GM12872 (cell line): ENCODE data around the gene ISL1.

Experiments
- TF ChIP-seq, protein P1 (sequence below): IDR thresholded peaks from 3 replicates; pipeline ENCODE4 v1.5.1; 2011; ENCODE audit warnings: low read depth, mild to moderate bottlenecking, low read length, moderate library complexity; ENCODE audit not compliant: insufficient read depth

ISL1 gene

DNA sequence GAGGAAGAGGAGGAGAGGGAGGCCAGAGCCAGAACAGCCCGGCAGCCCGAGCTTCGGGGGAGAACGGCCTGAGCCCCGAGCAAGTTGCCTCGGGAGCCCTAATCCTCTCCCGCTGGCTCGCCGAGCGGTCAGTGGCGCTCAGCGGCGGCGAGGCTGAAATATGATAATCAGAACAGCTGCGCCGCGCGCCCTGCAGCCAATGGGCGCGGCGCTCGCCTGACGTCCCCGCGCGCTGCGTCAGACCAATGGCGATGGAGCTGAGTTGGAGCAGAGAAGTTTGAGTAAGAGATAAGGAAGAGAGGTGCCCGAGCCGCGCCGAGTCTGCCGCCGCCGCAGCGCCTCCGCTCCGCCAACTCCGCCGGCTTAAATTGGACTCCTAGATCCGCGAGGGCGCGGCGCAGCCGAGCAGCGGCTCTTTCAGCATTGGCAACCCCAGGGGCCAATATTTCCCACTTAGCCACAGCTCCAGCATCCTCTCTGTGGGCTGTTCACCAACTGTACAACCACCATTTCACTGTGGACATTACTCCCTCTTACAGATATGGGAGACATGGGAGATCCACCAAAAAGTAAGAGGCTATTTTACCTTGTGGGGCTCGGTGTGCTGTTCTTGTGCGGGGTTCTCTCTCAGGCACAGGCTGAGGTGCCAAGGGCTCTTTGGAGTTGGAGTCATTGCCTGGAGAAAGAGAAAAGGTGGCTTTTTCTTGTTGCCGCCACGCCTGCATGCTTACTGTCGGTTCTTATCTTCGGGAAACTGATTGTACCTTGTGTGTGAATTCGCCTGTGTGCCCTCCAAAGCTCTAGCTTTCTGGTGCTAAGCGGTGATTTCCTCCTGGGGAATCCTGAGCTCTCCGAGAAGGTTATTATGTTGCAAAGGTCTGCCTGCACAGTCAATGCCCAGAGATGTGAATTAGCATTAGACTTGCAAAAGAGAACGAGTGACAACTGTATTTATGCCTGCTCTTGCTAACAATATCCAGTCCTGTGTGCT is at the start of gene ISL1:
Gene ISL1 (plus strand): TSS at position 318 of the 991 bp plus-strand sequence. CDS start 224 bp downstream, at position 542.
- TF ChIP-seq, protein P1, sequence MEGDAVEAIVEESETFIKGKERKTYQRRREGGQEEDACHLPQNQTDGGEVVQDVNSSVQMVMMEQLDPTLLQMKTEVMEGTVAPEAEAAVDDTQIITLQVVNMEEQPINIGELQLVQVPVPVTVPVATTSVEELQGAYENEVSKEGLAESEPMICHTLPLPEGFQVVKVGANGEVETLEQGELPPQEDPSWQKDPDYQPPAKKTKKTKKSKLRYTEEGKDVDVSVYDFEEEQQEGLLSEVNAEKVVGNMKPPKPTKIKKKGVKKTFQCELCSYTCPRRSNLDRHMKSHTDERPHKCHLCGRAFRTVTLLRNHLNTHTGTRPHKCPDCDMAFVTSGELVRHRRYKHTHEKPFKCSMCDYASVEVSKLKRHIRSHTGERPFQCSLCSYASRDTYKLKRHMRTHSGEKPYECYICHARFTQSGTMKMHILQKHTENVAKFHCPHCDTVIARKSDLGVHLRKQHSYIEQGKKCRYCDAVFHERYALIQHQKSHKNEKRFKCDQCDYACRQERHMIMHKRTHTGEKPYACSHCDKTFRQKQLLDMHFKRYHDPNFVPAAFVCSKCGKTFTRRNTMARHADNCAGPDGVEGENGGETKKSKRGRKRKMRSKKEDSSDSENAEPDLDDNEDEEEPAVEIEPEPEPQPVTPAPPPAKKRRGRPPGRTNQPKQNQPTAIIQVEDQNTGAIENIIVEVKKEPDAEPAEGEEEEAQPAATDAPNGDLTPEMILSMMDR, result no peak

DNA sequence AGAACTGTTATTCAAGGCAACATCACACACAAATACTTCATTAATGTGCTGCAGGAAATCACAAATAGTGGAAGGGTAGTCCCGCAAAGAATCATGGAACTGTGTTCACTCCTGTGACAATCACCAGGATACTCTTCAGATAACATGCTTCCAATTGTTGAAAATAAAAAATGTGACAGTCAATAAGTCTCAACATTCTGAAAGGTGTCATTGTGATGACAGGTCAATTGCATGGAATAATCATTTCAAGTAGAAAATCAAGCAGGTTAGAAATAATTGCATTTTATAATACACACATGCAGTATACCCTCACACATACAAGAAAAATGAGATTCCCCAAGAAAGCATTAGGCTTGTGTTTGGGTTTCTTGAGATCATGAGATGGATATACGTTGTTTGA is 46.4 kb upstream of the ISL1 start:
- TF ChIP-seq, protein P1, result no peak

DNA sequence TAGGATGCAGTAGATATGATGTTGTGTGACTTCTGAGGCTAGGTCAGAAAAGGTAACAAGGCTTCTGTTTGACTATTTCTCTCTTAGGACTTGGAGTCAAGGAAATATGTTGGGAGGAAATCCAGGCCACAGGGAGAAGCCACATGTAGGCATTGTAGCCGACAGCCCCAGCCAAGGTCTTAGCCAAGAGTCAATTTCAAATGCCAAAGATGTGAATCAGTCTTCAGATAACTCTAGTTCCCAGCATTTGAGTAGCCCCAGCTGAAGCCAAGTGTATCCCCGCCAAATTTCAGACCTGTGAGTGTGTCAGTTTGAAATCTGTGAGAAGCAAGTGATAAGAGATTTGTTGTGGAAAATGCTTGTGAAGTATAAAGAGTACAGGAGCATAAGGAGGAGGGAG is 38.1 kb upstream of the ISL1 start:
- TF ChIP-seq, protein P1, result no peak

DNA sequence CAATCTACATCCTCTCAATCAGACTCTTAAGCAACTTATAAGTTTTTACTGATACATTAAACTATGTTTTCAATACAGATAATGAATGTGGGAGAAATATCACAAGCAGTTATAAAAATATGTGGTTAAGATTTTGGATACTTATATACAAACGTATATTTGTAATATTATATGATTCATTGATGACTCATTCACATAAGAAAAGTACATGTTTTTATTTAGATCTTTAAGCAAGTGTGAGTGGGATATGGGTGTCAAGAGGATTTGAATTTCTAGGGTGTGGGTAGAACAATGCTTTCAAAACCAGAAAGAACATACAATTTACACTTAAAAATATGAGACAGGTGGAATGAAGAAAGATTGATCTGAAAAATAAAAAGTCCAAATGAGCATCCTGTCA is 36.1 kb upstream of the ISL1 start:
- TF ChIP-seq, protein P1, result no peak

DNA sequence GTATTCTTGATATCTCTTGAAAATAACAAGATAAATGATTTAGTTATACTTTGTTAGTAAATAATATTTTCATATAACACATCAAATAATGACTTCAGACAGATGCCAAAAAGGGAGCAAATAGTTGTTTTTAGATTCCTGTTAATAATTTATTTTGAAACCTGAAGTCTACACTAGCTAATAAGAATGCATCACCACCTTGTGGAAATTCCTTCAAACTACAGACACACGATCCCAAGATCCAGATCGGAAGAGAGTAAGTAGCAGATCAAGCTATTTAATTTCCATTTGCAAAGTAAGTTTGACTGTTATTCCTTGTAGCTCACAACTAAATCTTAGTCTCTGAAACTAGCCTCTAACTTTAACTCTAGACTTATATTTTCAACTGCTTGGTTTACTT is 35.5 kb upstream of the ISL1 start:
- TF ChIP-seq, protein P1, result no peak

DNA sequence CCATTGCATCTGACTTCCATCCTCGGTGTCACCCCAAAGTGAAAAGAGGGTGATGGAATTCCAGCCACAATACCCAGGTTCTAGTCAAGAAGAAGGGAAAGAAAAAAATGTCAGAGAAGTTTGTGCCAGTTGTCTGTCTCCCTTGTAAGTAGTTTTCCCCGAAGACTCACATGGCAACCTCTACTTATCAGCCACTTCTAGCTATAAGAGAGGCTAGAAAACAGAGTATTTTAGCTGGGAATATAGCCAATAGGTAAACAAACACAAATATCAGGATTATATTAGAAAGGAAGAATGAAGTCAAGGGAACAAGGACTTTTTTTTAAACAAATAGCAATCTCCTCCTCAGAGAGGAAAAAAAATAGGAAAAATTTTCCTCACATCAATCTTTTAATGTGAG is 12.2 kb upstream of the ISL1 start:
- TF ChIP-seq, protein P1, result no peak

DNA sequence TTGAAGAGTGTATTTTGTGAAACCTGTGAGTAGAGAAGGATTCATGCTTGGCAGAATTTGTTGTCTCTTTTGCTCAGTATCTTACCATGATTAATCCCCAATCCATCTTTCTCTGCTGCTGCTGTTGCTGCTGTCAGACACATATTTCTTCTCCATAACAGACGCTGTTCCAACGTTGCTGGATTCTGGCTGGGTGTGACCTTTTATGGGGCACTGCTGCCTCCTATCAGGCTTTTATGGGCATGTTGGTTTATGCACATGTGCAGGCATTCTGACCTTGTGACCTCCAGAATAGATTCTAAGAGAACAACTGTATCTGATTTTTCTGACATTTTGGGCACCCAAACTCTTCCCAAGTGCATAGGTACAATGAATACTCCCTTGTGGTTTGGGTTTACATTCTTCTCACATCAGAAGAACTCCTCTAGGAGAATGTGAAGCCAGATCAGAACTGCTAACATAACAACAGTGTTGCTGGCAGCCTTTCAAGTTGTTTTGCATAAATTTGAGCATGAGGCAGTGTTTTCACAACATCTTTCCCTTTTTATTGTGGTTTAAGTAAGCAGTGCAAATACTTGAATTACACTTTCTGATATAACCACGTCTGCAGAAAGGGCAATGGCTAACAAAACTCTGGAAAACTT is 9.2 kb upstream of the ISL1 start:
- TF ChIP-seq, protein P1, result no peak
